Ecto neural progenitor cell (in vitro differentiated cells): ENCODE results near the gene RBP4.
"Not testable (repeated sequence)": the region's sequence is repeated elsewhere in the genome, so short reads cannot be mapped to it uniquely, and the experiment has no call there.

Source experiments
- DNase-seq: peaks from one replicate; pipeline ENCODE4 v3.0.0-alpha.2; 2018; ENCODE audit warnings: low spot score

Gene RBP4

DNA sequence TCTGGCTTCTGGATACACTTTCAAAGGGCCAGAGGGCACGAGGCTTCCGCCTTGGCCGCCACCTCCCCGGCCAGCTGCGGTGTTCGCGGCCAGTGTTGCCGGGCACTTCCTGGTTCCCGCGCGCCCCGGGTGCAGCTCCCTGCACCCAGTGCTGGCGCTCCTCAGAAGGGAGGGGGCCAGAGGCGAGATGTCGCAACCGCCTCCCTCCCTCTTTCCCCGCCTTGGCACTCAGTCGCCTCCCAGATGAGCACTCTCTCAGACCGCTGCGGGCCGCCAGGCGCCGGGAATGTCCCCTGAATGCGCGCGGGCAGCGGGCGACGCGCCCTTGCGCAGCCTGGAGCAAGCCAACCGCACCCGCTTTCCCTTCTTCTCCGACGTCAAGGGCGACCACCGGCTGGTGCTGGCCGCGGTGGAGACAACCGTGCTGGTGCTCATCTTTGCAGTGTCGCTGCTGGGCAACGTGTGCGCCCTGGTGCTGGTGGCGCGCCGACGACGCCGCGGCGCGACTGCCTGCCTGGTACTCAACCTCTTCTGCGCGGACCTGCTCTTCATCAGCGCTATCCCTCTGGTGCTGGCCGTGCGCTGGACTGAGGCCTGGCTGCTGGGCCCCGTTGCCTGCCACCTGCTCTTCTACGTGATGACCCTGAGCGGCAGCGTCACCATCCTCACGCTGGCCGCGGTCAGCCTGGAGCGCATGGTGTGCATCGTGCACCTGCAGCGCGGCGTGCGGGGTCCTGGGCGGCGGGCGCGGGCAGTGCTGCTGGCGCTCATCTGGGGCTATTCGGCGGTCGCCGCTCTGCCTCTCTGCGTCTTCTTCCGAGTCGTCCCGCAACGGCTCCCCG lies 34.4 kb downstream of the RBP4 start, which contains the start of gene FFAR4:
Gene FFAR4, plus strand, starts transcription at position 231 of the 842 bp plus-strand sequence. Its CDS starts 56 bp downstream, at position 287.
- peak; percentile 77 for DNase-seq

GRCh38 chr10:93565446-93565845 lies 35.6 kb downstream of the RBP4 start:
- DNase-seq: no peak

GRCh38 chr10:93560541-93560940 lies 40.5 kb downstream of the RBP4 start:
- DNase-seq: no peak

- no peak for DNase-seq
Observed at GRCh38 chr10:93559490-93559889, 41.5 kb downstream of the RBP4 start.

DNA sequence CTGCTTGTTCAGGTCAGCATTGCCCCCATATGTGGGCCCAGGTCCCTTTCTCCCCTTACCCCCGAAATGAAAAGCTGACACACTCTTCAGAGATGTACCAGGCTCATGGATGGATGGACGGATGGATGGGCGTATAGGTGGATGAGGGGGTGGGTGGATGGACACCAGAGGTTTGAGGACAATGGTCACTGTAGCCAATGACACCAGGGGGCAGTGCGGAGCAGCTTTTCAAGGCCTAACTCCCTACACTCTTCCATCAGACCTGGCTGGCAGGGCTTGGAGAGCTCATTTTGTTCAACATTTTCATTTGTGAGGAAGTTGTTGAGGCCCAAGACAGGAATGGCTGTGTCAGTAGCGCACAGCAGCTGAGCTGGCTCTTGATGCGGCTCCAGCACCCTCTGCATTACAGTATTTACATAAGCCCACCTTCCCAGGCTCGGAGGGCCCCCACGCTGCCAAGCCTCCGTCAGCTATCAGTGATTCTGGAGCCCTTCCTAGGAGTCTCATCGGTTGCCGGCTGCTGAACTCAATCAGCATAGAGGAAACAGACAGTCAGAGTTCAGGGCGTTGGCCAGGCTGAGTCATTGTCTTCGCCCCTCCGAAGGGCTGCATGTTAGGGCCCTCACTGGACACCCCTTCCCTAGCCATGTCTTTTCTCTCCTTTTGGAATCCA lies 46.1 kb downstream of the RBP4 start:
- peak; percentile 87 for DNase-seq

- DNase-seq: no peak
Observed at GRCh38 chr10:93554316-93554663, 46.7 kb downstream of the RBP4 start.

DNA sequence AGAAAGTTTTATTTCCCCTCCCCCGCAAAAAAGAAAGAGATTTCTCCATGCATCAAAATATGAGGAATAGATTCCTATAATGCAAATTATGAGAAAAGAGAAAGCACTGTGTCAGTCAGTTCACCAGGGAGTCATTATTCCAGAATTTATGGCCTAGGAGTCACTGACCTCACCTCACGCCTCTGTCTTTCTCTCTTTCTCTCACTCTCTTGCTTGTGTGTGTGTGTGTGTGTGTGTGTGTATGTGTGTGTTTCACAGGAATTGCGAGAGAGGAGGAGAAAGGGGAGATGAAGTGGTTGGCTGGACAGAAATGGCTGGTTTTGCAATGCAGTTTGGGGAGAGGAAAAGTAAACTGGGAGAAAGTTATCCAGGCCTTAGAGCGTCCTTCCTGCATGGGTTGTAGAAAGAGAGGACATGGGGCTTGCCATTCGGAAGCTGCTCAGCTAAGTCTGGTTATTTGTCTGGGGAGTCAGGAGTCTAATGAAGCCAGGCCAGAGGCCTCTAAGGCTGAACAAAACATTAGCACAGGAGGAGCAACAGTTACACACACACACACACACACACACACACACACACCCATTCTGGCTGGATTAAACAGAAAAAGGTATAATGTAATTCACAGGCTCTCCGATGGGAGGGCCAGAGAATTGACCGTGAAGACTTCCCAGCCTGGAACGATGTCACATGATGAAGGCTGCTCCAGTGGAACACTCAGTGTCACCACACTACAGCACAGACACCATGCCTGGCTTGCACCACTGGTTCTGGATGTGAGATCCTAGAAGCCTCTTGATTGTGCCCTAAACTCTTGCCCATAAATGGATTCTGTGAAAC lies 47.3 kb downstream of the RBP4 start:
- no peak for DNase-seq

DNA sequence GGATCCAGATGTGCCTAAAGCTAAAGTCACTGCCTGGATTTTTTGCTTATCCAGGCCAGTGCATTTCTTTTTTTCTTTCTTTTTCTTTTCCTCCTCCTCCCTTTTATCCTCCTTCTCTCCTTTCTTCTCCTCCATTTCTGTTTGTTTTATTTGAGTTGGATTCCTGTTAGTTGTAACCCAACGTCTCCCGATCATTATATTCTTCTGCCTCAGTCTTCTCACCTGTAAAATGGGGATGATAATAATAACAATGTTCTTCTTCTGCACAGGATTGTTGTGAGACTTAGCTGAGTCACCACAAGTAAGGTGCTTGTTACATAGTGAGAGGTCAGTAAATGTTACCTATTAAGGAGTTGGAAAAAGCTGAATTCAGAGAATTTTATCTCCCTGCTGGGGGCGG lies 48.3 kb downstream of the RBP4 start:
- no peak for DNase-seq

- DNase-seq: no peak
Observed at GRCh38 chr10:93550606-93551005, 50.4 kb downstream of the RBP4 start.

DNA sequence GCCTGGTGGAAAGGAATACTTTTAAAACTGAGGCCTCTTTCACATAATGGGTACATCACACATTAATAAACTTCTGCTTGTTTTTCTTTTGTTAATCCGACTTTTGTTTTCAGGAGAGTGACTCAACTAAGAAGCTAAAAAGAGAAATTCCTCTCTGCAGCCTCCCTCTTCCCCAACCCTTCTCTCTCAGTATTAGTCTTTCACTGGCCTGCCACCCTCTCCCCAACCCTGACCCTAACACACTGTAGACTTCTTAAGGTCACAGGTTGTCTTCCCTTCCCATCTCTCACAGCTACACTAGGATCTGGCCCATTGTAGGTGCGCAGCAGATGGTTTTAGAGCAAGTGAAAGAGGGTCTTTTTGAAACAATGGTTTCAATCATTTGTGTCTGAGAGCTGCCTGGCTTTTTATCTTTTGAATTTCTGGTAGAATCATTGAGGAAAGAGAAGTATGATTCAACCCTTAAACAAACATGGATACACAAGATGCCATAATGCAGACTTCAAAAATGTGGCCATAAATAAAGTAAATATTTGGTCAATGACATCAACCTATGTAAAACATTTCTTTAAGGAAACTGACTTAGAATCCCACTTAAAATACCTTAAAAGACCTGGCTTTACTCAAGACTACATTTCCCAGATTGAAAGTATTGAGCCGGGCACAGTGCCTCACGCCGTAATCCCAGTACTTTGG lies 52.5 kb downstream of the RBP4 start:
- no peak for DNase-seq

GRCh38 chr10:93547522-93547921 lies 53.5 kb downstream of the RBP4 start:
- DNase-seq: no peak

DNA sequence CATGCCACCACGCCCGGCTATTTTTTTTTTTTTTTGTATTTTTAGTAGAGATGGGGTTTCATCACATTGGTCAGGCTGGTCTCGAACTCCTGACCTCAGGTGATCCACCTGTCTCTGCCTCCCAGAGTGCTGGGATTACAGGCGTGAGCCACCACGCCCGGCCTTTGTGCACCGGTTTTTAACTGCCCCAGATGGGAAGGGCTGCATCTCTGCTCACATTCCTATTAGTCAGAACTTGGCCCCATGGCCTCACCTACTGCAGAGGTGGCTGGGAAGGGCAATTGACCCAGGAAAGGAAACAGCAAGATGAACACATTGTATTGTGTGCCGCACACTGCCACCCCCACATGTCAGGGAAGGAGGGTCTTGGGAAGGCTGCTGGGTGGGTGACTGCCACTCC lies 54.0 kb downstream of the RBP4 start:
- not testable (repeated sequence) for DNase-seq

GRCh38 chr10:93542358-93542791 lies 58.7 kb downstream of the RBP4 start:
- no peak for DNase-seq
